Measurements from ENCODE around the gene PRELID3B.

PRELID3B gene

DNA sequence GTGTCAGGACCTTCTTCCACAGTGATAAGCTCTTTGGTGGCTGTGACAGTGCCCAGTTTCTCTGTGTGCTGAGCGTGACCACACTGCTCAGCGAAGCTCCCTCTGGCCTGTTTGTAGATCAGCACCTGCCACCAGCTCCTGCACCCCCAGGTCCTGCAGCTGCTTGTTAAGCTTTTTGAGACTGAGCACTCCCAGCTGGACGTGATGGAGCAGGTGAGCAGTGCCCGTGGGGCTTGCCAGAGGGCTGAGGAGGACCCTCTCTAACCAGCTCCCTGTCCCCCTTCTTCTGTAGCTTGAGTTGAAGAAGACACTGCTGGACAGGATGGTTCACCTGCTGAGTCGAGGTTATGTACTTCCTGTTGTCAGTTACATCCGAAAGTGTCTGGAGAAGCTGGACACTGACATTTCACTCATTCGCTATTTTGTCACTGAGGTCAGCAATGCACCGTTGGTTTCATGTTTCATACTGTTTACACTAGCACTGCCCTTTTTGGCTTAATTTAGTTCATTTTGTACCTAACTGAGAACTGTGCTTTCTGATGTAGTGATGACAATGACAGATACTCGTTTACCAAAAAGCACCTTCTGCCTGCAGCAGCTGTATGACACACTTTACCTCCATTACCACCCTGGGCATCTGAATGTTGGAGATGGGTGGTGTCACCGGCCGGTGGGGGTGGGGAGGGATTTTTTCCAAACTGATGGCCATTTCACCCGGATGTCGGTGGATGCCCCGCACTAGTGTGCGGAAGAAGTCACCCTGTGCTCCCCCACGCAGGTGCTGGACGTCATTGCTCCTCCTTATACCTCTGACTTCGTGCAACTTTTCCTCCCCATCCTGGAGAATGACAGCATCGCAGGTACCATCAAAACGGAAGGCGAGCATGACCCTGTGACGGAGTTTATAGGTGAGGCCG is 49.0 kb downstream of the PRELID3B start:
- no peak for DNase-seq

DNA sequence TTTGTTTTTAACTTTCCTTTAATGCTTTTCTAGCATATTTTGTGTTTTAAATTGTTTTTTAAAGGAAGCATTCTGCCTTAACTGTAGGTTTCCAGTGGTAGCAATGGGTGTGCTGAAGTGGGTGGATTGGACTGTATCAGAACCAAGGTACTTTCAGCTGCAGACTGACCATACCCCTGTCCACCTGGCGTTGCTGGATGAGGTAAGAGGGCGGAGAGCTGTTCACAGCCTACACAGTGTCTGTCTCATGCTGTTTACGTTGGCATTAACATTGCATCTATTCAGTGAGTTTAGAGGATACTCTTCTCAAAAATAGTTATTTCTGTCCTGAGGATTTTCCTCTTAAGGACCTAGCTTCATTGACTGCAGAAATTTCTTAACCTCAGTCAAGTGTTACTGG is 49.7 kb downstream of the PRELID3B start:
- no peak for DNase-seq

DNA sequence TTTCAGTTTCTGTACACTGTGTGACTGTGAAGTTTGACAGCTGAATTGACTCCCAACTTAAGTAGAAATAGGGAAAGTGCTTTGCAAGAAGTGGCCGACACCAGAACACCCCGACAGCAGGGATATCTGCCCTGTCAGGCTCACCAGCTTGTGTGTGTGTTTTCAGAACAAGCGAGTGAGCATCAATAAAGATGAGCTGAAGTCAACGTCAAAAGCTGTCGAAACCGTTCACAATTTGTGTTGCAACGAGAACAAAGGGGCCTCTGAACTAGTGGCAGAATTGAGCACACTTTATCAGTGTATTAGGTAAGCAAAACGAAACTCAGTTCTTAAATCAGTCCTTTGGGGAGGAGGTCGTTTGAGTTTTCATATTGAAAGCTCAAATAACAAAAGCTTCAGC is 50.9 kb downstream of the PRELID3B start:
- no peak for DNase-seq

DNA sequence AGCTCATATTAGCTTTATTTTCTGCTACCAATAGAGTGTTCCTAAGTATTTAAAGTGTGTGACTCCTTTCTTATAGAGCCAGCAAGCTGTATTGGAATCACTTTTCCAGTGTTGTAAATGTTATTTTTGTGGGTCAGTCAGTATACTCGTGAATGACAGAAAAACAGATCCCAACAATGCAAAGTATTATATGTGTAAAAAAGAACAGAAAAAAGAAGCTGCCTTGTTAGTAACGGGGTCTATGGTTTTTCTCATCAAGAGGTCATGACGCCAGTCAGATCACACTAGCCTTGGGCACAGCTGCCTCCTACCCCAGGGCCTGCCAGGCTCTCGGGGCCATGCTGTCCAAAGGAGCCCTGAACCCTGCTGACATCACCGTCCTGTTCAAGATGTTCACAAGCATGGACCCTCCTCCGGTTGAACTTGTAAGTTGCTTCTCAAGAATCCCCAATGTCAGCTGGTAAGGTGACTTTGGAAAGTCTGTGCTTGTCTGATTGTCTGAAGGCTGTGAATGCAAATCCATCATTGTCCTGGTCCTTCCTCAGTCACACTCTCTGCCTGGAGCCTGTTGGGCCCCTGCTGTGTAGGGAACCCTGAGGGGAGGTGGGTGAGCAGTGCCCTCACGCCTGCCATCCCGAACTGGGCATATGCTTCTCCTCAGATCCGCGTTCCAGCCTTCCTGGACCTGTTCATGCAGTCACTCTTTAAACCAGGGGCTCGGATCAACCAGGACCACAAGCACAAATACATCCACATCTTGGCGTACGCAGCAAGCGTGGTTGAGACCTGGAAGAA is 51.7 kb downstream of the PRELID3B start:
- no peak for DNase-seq

DNA sequence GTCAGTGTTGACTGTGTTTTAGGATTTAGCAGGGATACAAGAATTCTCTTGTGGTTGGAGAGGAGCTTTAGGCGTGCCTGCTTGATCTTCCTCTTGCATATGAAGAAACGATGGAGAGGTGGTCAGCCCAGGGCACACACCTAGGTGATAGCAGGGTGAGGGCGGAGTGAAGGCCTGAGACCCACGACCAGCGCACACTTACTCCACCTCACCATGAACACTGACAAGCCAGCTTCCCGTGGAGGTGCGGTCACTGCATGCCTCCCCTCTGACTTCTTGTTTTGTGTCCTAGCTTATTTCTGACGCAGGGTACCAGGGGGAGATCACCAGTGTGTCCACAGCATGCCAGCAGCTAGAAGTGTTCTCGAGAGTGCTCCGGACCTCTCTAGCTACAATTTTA is 53.4 kb downstream of the PRELID3B start:
- DNase-seq = no peak

DNA sequence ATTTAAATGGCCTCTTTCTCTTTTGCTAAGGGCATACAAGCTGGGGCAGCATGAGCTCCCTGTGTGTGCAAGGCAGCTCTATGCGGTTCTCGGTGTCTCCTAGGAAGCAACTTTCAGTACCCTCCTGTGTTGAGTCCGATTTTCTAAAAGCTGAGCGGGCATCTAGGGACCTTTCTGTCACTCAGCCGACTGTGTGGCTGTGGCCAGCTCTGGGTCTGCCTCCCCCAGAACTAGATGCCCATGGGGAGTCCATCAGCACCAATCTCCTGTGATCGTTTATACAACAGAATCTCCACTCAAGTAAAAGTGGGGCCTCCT is 54.1 kb downstream of the PRELID3B start:
- DNase-seq = no peak

DNA sequence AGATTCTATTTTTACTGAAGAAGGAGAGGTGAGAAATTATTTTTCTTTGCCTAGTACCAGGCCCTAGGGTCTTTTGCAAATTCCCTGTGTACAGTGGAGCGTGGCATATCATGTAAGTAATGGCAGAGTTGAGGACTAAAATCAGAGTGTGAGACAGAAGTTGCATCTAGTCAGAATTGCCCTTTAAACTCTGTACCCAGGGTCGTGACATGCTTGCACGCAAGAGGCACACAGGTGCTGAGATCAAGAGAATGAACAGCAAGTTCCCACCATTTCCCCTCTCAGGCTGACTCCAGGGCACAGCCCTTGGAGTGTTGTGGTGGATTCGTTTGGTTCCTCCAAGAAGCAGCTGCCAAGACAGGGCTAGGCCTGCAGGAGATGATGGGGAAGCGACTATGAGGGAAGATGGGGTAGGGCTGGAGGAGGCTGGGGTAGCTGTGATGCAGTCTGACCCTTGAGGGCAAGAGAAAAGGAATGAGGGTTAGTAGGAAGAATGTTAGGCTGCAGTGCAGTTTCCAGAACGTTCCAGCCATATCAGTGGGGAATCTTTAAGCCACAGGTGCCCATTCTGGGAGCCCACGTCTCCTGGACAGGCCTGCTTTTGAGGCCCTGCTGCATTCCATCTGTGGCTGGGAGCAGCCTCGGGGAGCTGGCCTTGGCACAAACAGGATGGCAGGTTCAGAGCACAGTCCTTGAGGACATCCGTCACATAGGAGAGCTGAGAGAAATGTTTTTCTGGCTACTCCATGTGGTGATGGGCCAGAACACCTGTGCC is 54.6 kb downstream of the PRELID3B start:
- DNase-seq = no peak

DNA sequence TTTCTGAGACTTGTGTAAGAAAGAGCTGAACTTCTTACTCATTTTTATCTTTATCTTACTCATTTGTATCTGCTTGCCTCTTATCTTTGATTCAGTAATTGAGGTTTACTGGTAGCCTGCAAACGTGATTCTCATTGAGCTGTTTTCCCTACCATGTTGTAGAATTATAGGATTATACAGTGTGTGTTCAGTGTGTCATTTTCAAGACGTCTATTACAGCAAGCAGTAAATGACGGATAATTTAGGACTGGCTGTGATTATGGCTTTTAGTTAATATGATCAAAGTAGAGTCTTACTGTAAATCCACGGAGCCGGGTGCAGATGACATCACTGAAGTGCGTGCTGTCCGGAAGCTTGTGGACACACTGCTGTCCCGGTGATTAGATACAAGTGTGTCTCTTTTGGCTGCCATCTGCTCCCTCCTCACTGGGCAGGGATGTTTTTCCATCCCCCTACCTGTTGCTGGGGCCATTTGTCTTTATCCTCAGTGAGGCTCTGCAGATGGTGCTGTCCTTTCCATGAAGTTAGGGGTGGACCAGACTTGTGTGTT is 55.5 kb downstream of the PRELID3B start:
- DNase-seq = no peak

DNA sequence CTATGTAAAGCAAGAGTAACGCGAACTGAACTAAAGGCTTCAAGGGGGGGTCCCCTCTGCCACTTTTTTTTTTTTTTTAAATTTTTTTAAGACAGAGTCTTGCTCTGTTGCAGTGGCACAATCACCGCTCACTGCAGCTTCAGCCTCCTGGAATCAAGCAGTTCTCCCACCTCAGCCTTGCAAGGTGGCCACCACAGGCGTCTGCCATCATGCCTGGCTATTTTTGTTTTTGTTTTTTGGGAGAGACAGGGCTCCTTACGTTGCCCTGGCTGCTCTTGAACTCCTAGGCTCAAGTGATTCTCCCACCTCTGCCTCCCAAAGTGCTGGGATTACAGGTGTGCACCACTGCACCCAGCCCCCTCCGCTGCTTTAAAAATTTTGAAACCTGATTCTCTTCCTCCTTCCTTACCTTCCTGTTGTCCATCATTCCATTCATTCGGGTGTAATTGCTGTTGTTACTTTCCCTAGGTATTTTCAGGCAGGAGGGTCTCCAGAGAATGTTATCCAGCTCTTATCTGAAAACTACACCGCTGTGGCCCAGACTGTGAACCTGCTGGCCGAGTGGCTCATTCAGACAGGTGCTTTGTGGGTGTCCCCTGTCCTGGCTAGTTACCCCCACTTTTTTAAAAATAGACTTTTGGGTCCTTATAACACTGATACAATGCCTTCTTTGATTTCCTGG is 56.2 kb downstream of the PRELID3B start:
- DNase-seq = no peak

DNA sequence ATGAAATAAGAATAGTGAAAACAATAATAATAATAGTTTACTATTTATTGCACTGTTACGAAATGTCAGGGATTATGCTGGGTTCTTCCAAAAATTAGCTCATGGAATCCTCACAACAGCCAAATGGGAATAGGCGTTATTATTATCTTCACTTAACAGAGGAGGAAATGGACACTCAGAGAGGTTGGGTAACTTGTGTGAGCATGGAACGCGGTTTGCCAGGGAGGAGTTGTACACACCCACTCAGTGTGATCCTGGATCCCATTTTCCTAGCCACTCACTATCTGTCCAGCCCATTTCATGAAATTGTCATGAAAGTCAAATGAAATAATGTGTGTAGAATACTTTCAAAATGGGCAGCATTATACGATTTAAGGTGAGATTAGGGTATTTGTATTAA is 56.9 kb downstream of the PRELID3B start:
- no peak for DNase-seq

DNA sequence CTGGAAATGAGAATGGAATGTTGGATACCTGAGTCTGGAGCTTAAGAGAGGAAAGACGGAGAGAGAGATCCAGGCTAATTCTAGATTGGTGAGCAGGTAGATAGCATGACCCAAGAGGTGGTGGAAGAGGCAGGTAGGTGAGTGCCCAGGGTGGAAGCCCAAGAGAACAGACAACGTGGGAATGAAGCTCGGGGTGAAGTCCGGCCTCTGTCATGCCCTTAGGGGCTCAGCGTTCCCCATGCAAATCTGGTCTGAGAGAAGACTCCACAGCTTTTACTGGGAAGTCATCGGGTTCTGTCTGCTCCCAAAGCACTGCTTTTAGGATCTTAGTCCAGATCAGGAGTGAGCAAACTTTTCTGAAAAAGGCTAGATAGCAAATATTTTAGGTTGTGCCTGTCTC is 57.9 kb downstream of the PRELID3B start:
- no peak for DNase-seq

Data from NCI-H748 treated with DMSO at 0.1 percent for 48 hours (cell line).